ENCODE results near the gene CYTH4. TPM values are rescaled to one million over a fixed set of nuclear protein-coding genes. Genes with fewer than 3 reads are reported as not detected.

Gene CYTH4
- total and polyA plus RNA-seq, 2 experiments from 2014 or later, result not detected

DNA sequence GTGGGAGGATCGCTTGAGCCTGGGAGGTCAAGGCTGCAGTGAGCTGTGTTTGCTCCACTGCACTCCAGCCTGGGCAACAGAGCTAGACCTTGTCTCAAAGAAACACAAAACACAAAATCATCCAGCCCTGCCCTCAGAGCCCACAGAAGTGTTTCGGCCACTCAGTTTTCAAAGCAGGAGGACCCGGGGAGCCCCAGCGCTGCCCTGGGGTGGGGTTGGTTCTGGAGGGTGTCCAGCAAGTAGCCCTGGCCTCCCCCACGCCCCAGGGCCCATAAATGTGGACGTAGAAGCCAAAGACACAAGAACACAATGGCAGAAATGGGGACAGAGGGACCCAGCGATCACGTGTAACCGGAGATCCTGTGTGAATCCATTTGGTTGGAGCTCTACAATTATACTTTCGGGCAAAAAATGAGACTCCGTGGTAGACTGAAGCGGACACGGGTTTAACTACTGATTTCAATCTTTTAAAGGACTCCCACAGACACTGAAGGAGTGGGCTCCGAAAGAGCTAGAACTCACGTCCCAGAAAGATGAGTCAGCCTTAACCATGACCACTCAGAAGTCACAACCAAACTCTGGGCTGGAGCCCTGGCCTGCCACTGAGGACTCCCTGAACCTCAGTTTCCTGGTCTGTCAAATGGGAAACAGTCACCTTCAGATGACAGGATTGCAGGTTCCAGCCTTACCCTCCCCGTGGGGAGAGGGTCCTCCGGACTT lies 9.0 kb upstream of the CYTH4 start (continued):
- no peak for TF ChIP-seq EZH2 (IDR thresholded peaks at IDR 0.05; ENCODE audit: low read depth, unreplicated experiment)
- TF ChIP-seq ZNF331 (CRISPR knock-in tag; IDR thresholded peaks at IDR 0.05; ENCODE audit: low read depth), result no peak

DNA sequence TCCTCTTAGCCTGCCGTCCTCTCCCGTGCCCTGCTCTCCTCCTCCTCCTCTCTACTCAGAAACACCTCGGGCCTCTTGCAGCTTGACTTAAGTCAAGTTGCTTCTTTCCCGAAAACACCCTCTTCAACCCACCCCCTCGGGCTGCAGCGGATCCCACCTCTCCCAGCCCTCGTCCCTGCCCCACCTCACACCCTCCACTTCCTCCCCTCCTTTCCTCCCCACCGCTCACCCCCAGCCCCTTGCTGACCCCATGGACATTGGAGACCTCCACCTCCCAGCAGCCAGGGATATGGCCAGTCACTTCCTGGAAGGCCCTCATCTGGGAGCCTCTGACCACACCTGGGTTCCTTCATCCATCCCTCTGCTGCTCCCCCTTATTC lies 8.5 kb upstream of the CYTH4 start:
- no peak overlapping the region for H2AFZ ChIP-seq
- no peak overlapping the region for H3K27ac ChIP-seq (ENCODE audit: low read depth)
- no peak overlapping the region for H3K4me2 ChIP-seq
- Mint-ChIP-seq H3K4me1 (no peaks in the 10 kb centered on the region; the same call in 2 of the 3 replicates), H3K4me3 (no peak overlapping the region), H3K27me3 (ENCODE audit: insufficient read depth, low read depth, poor library complexity) (peaks cover 9% of the 10 kb centered on the region), H3K9me3 (no peaks in the 10 kb centered on the region), H3K36me3 (ENCODE audit: low read depth) (no peaks in the 10 kb centered on the region), H3K27ac (no peak overlapping the region)
- H3K4me3 ChIP-seq, result no peak overlapping the region
- ATAC-seq (no peak), DNase-seq (ENCODE audit: low spot score) (no peak)
- H3K27me3 ChIP-seq (ENCODE audit: insufficient read depth), result no peaks in the 10 kb centered on the region
- H3F3A ChIP-seq (replicated peaks; ENCODE audit: low read depth), result no peaks in the 10 kb centered on the region
- H3K79me2 ChIP-seq (replicated peaks; ENCODE audit: insufficient read depth), result no peaks in the 10 kb centered on the region
- no peaks in the 10 kb centered on the region for H3K4me1 ChIP-seq (ENCODE audit: insufficient read depth)
- H3K9me2 ChIP-seq (ENCODE audit: insufficient read depth), result no peaks in the 10 kb centered on the region
- no peaks in the 10 kb centered on the region for H3K36me3 ChIP-seq (ENCODE audit: insufficient read depth)
- no peaks in the 10 kb centered on the region; the same call in 1 of the 2 replicates for H4K20me1 ChIP-seq (replicated peaks; ENCODE audit: insufficient read depth)
- TF ChIP-seq CREB1 (CRISPR knock-in tag; IDR thresholded peaks at IDR 0.05; ENCODE audit: low read depth) (no peak), ZNF114 (CRISPR knock-in tag; IDR thresholded peaks at IDR 0.05) (no peak), EZH2phosphoT487 (IDR thresholded peaks at IDR 0.05; ENCODE audit: unreplicated experiment) (no peak), STAT1 (IDR thresholded peaks at IDR 0.05; ENCODE audit: unreplicated experiment) (no peak), EZH2 (IDR thresholded peaks at IDR 0.05; ENCODE audit: low read depth, unreplicated experiment) (no peak), POLR2AphosphoS5 (IDR thresholded peaks at IDR 0.05; ENCODE audit: low read depth) (no peak), NANOG (IDR thresholded peaks at IDR 0.05; ENCODE audit: borderline replicate concordance) (no peak), ZNF331 (CRISPR knock-in tag; IDR thresholded peaks at IDR 0.05; ENCODE audit: low read depth) (no peak)
- TF ChIP-seq, protein P1, sequence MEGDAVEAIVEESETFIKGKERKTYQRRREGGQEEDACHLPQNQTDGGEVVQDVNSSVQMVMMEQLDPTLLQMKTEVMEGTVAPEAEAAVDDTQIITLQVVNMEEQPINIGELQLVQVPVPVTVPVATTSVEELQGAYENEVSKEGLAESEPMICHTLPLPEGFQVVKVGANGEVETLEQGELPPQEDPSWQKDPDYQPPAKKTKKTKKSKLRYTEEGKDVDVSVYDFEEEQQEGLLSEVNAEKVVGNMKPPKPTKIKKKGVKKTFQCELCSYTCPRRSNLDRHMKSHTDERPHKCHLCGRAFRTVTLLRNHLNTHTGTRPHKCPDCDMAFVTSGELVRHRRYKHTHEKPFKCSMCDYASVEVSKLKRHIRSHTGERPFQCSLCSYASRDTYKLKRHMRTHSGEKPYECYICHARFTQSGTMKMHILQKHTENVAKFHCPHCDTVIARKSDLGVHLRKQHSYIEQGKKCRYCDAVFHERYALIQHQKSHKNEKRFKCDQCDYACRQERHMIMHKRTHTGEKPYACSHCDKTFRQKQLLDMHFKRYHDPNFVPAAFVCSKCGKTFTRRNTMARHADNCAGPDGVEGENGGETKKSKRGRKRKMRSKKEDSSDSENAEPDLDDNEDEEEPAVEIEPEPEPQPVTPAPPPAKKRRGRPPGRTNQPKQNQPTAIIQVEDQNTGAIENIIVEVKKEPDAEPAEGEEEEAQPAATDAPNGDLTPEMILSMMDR (conservative IDR thresholded peaks at IDR 0.05; ENCODE audit: low read depth in 2 of 2), result no peak
- TF ChIP-seq, protein P2, sequence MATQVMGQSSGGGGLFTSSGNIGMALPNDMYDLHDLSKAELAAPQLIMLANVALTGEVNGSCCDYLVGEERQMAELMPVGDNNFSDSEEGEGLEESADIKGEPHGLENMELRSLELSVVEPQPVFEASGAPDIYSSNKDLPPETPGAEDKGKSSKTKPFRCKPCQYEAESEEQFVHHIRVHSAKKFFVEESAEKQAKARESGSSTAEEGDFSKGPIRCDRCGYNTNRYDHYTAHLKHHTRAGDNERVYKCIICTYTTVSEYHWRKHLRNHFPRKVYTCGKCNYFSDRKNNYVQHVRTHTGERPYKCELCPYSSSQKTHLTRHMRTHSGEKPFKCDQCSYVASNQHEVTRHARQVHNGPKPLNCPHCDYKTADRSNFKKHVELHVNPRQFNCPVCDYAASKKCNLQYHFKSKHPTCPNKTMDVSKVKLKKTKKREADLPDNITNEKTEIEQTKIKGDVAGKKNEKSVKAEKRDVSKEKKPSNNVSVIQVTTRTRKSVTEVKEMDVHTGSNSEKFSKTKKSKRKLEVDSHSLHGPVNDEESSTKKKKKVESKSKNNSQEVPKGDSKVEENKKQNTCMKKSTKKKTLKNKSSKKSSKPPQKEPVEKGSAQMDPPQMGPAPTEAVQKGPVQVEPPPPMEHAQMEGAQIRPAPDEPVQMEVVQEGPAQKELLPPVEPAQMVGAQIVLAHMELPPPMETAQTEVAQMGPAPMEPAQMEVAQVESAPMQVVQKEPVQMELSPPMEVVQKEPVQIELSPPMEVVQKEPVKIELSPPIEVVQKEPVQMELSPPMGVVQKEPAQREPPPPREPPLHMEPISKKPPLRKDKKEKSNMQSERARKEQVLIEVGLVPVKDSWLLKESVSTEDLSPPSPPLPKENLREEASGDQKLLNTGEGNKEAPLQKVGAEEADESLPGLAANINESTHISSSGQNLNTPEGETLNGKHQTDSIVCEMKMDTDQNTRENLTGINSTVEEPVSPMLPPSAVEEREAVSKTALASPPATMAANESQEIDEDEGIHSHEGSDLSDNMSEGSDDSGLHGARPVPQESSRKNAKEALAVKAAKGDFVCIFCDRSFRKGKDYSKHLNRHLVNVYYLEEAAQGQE (IDR thresholded peaks at IDR 0.05; ENCODE audit: unreplicated experiment), result no peak
- TF ChIP-seq, protein P3, sequence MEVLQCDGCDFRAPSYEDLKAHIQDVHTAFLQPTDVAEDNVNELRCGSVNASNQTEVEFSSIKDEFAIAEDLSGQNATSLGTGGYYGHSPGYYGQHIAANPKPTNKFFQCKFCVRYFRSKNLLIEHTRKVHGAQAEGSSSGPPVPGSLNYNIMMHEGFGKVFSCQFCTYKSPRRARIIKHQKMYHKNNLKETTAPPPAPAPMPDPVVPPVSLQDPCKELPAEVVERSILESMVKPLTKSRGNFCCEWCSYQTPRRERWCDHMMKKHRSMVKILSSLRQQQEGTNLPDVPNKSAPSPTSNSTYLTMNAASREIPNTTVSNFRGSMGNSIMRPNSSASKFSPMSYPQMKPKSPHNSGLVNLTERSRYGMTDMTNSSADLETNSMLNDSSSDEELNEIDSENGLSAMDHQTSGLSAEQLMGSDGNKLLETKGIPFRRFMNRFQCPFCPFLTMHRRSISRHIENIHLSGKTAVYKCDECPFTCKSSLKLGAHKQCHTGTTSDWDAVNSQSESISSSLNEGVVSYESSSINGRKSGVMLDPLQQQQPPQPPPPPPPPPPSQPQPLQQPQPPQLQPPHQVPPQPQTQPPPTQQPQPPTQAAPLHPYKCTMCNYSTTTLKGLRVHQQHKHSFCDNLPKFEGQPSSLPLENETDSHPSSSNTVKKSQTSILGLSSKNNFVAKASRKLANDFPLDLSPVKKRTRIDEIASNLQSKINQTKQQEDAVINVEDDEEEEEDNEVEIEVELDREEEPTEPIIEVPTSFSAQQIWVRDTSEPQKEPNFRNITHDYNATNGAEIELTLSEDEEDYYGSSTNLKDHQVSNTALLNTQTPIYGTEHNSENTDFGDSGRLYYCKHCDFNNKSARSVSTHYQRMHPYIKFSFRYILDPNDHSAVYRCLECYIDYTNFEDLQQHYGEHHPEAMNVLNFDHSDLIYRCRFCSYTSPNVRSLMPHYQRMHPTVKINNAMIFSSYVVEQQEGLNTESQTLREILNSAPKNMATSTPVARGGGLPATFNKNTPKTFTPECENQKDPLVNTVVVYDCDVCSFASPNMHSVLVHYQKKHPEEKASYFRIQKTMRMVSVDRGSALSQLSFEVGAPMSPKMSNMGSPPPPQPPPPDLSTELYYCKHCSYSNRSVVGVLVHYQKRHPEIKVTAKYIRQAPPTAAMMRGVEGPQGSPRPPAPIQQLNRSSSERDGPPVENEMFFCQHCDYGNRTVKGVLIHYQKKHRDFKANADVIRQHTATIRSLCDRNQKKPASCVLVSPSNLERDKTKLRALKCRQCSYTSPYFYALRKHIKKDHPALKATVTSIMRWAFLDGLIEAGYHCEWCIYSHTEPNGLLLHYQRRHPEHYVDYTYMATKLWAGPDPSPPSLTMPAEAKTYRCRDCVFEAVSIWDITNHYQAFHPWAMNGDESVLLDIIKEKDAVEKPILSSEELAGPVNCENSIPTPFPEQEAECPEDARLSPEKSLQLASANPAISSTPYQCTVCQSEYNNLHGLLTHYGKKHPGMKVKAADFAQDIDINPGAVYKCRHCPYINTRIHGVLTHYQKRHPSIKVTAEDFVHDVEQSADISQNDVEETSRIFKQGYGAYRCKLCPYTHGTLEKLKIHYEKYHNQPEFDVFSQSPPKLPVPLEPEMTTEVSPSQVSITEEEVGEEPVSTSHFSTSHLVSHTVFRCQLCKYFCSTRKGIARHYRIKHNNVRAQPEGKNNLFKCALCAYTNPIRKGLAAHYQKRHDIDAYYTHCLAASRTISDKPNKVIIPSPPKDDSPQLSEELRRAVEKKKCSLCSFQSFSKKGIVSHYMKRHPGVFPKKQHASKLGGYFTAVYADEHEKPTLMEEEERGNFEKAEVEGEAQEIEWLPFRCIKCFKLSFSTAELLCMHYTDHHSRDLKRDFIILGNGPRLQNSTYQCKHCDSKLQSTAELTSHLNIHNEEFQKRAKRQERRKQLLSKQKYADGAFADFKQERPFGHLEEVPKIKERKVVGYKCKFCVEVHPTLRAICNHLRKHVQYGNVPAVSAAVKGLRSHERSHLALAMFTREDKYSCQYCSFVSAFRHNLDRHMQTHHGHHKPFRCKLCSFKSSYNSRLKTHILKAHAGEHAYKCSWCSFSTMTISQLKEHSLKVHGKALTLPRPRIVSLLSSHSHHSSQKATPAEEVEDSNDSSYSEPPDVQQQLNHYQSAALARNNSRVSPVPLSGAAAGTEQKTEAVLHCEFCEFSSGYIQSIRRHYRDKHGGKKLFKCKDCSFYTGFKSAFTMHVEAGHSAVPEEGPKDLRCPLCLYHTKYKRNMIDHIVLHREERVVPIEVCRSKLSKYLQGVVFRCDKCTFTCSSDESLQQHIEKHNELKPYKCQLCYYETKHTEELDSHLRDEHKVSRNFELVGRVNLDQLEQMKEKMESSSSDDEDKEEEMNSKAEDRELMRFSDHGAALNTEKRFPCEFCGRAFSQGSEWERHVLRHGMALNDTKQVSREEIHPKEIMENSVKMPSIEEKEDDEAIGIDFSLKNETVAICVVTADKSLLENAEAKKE (CRISPR knock-in tag; IDR thresholded peaks at IDR 0.05), result no peak
- TF ChIP-seq, protein P4, sequence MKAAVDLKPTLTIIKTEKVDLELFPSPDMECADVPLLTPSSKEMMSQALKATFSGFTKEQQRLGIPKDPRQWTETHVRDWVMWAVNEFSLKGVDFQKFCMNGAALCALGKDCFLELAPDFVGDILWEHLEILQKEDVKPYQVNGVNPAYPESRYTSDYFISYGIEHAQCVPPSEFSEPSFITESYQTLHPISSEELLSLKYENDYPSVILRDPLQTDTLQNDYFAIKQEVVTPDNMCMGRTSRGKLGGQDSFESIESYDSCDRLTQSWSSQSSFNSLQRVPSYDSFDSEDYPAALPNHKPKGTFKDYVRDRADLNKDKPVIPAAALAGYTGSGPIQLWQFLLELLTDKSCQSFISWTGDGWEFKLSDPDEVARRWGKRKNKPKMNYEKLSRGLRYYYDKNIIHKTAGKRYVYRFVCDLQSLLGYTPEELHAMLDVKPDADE (IDR thresholded peaks at IDR 0.05), result no peak

All from GM23338 (cell line).